Measurements from ENCODE around the gene RBM10.

The RBM10 gene

GRCh38 chrX:47222751-47223350 lies 77.8 kb downstream of the RBM10 start:
- DNase-seq = peak; percentile 16

- no peak for DNase-seq
Measured at GRCh38 chrX:47223476-47224250, 78.6 kb downstream of the RBM10 start.

GRCh38 chrX:47224266-47224895 lies 79.4 kb downstream of the RBM10 start:
- DNase-seq = no peak

- no peak for DNase-seq
Measured at GRCh38 chrX:47224896-47225290, 79.9 kb downstream of the RBM10 start.

GRCh38 chrX:47226071-47226470 lies 81.0 kb downstream of the RBM10 start:
- DNase-seq = no peak

- DNase-seq = no peak
Measured at GRCh38 chrX:47226531-47227333, 81.7 kb downstream of the RBM10 start.

GRCh38 chrX:47227334-47227583 lies 82.2 kb downstream of the RBM10 start:
- DNase-seq = no peak

GRCh38 chrX:47228550-47229270 lies 83.7 kb downstream of the RBM10 start:
- no peak for DNase-seq

- no peak for DNase-seq
Measured at GRCh38 chrX:47229427-47229826, 84.4 kb downstream of the RBM10 start.

- no peak for DNase-seq
Measured at GRCh38 chrX:47230136-47230868, 85.3 kb downstream of the RBM10 start.

GRCh38 chrX:47231167-47231566 lies 86.1 kb downstream of the RBM10 start:
- no peak for DNase-seq

- no peak for DNase-seq
Measured at GRCh38 chrX:47232197-47232802, 87.3 kb downstream of the RBM10 start.

GRCh38 chrX:47232803-47233332 lies 87.8 kb downstream of the RBM10 start, which contains the start of gene USP11:
Gene USP11 (plus strand): TSS chrX:47233009. CDS start chrX:47233044, 35 bp downstream.
- peak; percentile 83 for DNase-seq

- DNase-seq = peak; percentile 97
Measured at GRCh38 chrX:47233333-47234113, 88.5 kb downstream of the RBM10 start.

GRCh38 chrX:47234583-47234982 lies 89.6 kb downstream of the RBM10 start:
- DNase-seq = no peak

GRCh38 chrX:47235691-47236103 lies 90.7 kb downstream of the RBM10 start:
- DNase-seq = no peak

Data from NCI-H82 (cell line).